Left ventricle myocardium inferior (tissue), 1 donor: ENCODE data around the gene ATP6V0D1. TPM values are rescaled to one million over a fixed set of nuclear protein-coding genes. Genes with fewer than 3 reads are reported as not detected.

Experiments
- DNase-seq: peaks from one replicate; pipeline ENCODE4 v3.0.0-alpha.2; 2020
- H3K27ac ChIP-seq: fragments of 200-600 bp; replicated peaks from 2 replicates; pipeline ENCODE4 v1.8.0; 2021
- H3K27me3 ChIP-seq: fragments of 200-600 bp; 2 replicates; pipeline ENCODE4 v1.8.0; 2021; ENCODE audit warnings: low read depth
- H3K36me3 ChIP-seq: fragments of 200-600 bp; 2 replicates; pipeline ENCODE4 v1.8.0; 2021
- H3K4me1 ChIP-seq: fragments of 200-600 bp; 2 replicates; pipeline ENCODE4 v1.8.0; 2021
- H3K4me3 ChIP-seq: fragments of 200-600 bp; 2 replicates; pipeline ENCODE4 v1.8.0; 2021; ENCODE audit warnings: mild to moderate bottlenecking, moderate library complexity
- H3K9me3 ChIP-seq: fragments of 200-600 bp; replicated peaks from 2 replicates; pipeline ENCODE4 v1.8.0; 2021
- intact Hi-C: fragments of 100-400 bp; cut with micrococcal nuclease; formaldehyde crosslinking; loops from one replicate; pipeline ENCODE4 v1.11.0; 2022
- total RNA-seq: library from RNA; stranded (reverse); fragmentation: NEBNext Ultra II Directional; extraction: Animal tissue kit (Norgen Biotek cat#: 25700); gene quantifications from one replicate; pipeline ENCODE4 v1.2.1, GENCODE V29; 2021
- TF ChIP-seq, protein P1 (sequence below): fragments of 200-600 bp; IDR thresholded peaks from 2 replicates; pipeline ENCODE4 v1.8.0; 2021; ENCODE audit warnings: antibody characterized with exemption, mild to moderate bottlenecking, borderline replicate concordance
- donor health status: DM: no; HTN: yes; CAD: no; lungs with severe emphysema.

Gene ATP6V0D1
- total RNA-seq, 1 donor from 2014 or later, result 65.8 TPM

DNA sequence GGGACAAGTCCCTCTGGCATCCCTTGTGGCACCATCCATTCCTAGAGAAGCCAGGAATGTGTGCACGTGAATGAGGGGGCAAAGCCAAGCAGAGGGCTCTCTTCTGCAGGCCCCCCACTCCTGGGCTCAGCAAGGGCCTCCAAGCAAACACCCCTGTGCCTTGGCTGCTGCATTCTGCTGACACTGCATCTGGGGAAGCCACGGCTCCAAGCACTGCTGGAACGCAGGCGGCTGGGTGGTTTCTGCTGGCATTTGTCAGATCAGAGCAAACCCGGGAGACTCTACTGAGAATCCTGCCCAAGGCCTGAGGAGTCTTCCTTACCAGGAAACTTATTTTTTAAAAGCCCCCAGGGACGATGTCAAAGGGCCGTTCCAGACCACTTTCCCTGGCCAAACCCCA is 23.3 kb downstream of the ATP6V0D1 start:
- peaks cover 69% of the 10 kb centered on the region for H3K4me1 ChIP-seq
- no peak for DNase-seq
- TF ChIP-seq, protein P1, sequence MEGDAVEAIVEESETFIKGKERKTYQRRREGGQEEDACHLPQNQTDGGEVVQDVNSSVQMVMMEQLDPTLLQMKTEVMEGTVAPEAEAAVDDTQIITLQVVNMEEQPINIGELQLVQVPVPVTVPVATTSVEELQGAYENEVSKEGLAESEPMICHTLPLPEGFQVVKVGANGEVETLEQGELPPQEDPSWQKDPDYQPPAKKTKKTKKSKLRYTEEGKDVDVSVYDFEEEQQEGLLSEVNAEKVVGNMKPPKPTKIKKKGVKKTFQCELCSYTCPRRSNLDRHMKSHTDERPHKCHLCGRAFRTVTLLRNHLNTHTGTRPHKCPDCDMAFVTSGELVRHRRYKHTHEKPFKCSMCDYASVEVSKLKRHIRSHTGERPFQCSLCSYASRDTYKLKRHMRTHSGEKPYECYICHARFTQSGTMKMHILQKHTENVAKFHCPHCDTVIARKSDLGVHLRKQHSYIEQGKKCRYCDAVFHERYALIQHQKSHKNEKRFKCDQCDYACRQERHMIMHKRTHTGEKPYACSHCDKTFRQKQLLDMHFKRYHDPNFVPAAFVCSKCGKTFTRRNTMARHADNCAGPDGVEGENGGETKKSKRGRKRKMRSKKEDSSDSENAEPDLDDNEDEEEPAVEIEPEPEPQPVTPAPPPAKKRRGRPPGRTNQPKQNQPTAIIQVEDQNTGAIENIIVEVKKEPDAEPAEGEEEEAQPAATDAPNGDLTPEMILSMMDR, result no peak

DNA sequence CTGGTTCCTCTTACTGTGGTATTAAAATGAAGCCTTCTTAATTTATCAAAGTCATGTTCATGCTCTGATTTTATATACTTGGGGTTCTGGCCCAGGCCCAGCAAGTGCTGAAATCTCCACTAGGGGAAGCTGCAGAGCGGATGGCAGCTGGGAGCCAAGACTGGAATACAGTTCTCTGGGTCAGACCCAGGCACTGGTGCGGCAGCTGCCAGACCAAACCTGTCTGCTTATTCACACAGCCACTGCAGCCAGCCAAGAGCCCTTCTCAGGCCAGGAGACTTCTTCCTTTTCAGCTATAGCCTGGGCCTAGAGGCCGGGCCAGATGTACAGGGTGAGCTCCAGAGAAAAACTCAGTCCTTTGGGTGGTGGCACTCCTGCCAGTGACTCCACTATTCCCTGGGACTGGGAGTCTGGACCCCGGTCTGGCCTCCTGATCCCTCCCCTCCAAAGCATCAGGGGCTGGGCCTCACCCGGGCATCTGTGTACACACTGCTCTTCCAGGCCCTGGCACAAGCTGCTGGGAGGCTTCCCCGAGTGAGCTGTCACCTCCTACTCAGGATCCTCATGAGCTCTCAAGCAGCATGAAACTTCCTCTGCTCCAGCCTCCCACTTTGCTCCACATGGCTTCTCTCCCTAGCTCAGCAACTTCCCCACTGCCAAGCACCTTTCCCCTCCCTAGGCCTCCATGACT is 24.4 kb downstream of the ATP6V0D1 start:
- intact Hi-C loops, result no loop called here
- peak; percentile 72 for DNase-seq
- H3K4me1 ChIP-seq, result peaks cover 66% of the 10 kb centered on the region
- H3K36me3 ChIP-seq, result peaks cover 16% of the 10 kb centered on the region
- peak overlapping the region; percentile 83 for H3K27ac ChIP-seq
- TF ChIP-seq, protein P1, result peak; percentile 65
- no peaks in the 10 kb centered on the region for H3K9me3 ChIP-seq
- H3K4me3 ChIP-seq, result no peak overlapping the region
- no peaks in the 10 kb centered on the region for H3K27me3 ChIP-seq

More for the DNA sequence above, 23.3 kb downstream of the ATP6V0D1 start:
- intact Hi-C loops, result no loop called here
- Histone ChIP-seq H3K36me3 (peaks cover 8% of the 10 kb centered on the region), H3K27ac (peak overlapping the region; percentile 83), H3K4me3 (no peak overlapping the region), H3K9me3 (no peaks in the 10 kb centered on the region), H3K27me3 (no peaks in the 10 kb centered on the region)

DNA sequence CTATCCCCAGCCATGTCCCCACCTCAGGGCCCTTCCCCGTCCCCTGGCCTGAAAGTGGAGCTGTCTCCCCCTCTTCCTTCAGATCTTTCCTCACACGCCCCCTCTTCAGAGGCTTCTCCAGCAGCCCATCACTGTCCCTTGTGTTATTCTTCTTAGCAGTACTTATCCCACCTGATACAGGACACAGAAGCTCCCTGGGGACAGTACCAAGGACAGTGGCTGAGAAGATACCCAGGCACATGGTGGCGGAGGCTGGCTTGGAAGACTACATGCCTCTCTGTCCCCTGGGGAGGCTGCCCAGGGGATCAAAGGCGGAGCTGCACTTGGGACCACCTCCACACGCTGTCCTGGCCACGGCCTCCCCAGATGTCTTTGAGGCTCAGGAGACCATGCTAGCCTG is 26.1 kb downstream of the ATP6V0D1 start:
- Histone ChIP-seq H3K4me3 (no peak overlapping the region), H3K27me3 (no peaks in the 10 kb centered on the region), H3K27ac (no peak overlapping the region), H3K36me3 (peaks cover 25% of the 10 kb centered on the region), H3K9me3 (no peaks in the 10 kb centered on the region), H3K4me1 (peaks cover 66% of the 10 kb centered on the region)
- no peak for DNase-seq
- TF ChIP-seq, protein P1, result no peak
- intact Hi-C loops, result no loop called here

DNA sequence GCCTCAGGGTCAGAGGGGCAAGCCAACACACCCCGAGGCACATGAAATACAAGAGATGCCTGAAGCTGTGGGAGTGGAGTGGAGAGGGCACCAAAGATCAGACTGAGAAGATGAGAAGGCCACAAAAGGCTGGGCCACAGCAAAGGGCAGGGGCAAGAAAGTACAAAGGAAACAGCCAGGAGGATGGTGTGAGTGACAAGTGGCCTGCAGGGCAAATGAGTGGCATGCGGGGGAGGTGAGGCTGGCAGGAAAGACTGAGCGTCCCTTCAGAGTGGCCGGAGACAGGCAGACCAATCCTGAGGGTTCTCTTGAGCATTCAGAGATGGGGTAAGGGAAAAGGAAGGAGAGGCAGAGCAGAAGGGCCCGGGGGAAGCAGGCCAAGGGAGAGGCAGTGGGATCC is 26.9 kb downstream of the ATP6V0D1 start:
- Histone ChIP-seq H3K27me3 (no peaks in the 10 kb centered on the region), H3K36me3 (peaks cover 25% of the 10 kb centered on the region), H3K4me3 (no peak overlapping the region), H3K4me1 (peaks cover 66% of the 10 kb centered on the region), H3K9me3 (no peaks in the 10 kb centered on the region), H3K27ac (no peak overlapping the region)
- intact Hi-C loops, result no loop called here
- TF ChIP-seq, protein P1, result no peak
- DNase-seq, result no peak

DNA sequence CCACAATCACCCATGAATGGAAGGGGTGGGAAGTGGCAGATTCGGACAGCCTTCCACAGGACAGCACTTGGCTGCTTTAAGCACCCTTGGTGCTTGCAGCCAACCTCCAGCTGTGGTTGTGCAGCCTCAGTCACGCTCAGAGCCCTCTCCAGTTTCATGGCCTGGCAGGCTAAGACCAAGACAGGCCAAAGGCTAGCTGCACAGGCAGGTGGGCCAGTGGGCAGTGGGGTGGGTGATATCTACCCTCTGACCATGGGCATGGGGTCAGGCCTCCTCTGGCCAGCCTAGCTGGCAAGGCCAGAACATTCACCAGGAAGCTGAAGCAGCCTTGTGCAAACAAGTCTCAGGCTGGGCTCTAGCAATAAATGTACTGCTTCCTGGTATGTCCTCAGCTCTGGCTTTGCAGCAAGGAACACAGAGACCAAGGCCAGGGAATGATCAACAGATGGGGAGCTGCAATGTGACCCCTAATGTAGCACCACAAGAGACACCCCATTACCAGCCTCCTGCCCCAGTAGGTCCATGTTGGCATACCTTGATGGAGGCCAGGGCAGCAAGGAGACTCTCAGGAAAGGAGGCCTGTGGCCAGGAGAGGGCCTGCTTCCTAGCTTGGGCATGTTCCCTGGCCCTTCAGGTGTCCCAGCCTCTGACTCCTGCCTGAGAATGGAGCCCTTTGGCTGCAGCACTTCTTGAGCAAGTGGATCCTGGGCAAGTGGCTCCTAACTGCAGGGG is 29.1 kb downstream of the ATP6V0D1 start:
- peak; percentile 36 for DNase-seq
- TF ChIP-seq, protein P1, result no peak
- peak overlapping the region; percentile 74 for H3K27ac ChIP-seq
- peaks cover 66% of the 10 kb centered on the region for H3K4me1 ChIP-seq
- H3K27me3 ChIP-seq, result no peaks in the 10 kb centered on the region
- no peaks in the 10 kb centered on the region for H3K9me3 ChIP-seq
- H3K36me3 ChIP-seq, result peaks cover 28% of the 10 kb centered on the region
- H3K4me3 ChIP-seq, result no peak overlapping the region
- intact Hi-C loops, result no loop called here
